ENCODE measurements around the gene EXT2. TPM values are rescaled to one million over a fixed set of nuclear protein-coding genes. Genes with fewer than 3 reads are reported as not detected.

Gene EXT2
- total RNA-seq, 1 experiment from 2014 or later, result 42.8 TPM

DNA sequence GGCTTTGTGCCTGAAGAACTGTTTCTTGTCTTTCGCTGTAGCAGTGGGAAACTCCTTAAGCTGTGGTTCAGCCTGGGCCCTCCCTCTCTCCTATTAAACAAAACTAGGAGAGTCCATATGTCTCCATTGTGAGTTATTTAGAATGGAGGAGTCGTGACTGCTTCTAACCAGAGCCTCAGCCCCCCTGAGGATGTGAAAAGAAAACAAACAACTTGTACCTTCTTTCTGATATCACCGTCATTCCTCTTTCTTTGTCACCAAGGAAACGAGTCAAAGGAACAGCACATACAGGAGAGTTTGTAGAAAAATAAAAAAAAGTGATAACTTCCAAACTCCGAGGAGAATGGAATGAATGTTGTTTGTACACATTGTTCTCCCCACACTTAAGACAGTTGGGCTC lies 11.6 kb upstream of the EXT2 start:
- DNase-seq (ENCODE audit: low read depth, low spot score) (no peak), ATAC-seq (no peak)
- H3K9me2 ChIP-seq (ENCODE audit: insufficient read depth), result no peaks in the 10 kb centered on the region
- intact Hi-C loops (cut with micrococcal nuclease), result no loop called here
- no peaks in the 10 kb centered on the region for H4K20me1 ChIP-seq (ENCODE audit: insufficient read depth)
- H3K4me1 ChIP-seq (ENCODE audit: control insufficient read depth in 1 of 2, insufficient read depth in 2 of 2, low read length in 2 of 2), result no peaks in the 10 kb centered on the region
- ChIA-PET POLR2A (no interaction called here), CTCF (interaction anchor here (3.1 kb wide), 1 partner anchor 11 kb away, joined by 17 read pairs; the partner anchor contains the start of gene EXT2), RAD21 (ENCODE audit: low non-redundant PET in 1 of 2, low total read pairs in 2 of 2, uncharacterized antibody in 2 of 2, unreplicated experiment in 2 of 2) (no interaction called here)
- no peaks in the 10 kb centered on the region for H3K79me2 ChIP-seq (ENCODE audit: insufficient read depth, low read length)
- BruUV-seq (replicated peaks), result no TSS peak
- no peaks in the 10 kb centered on the region for H3K36me3 ChIP-seq (ENCODE audit: control insufficient read depth in 1 of 2, insufficient read depth in 2 of 2, low read length in 2 of 2)
- no peak overlapping the region for H2AFZ ChIP-seq (ENCODE audit: low read depth, low read length, poor library complexity, severe bottlenecking)
- H3K4me2 ChIP-seq (ENCODE audit: low read length), result no peak overlapping the region
- H3K9me3 ChIP-seq (ENCODE audit: control insufficient read depth in 1 of 2, insufficient read depth in 1 of 2, low read depth in 1 of 2, low read length in 2 of 2), result no peaks in the 10 kb centered on the region; a peak in 1 of 4 replicates
- H3K27ac ChIP-seq (ENCODE audit: low read depth, low read length), result no peak overlapping the region
- no peak for TF ChIP-seq EZH2phosphoT487 (IDR thresholded peaks at IDR 0.05; ENCODE audit: borderline replicate concordance)
- TF ChIP-seq ELF1 (IDR thresholded peaks at IDR 0.05; ENCODE audit: borderline replicate concordance, low read depth), result no peak
- H3K27me3 ChIP-seq (ENCODE audit: insufficient read depth, low read length), result no peaks in the 10 kb centered on the region
- H3K4me3 ChIP-seq (replicated peaks in 1 of 2; ENCODE audit: low read depth in 1 of 2, low read length in 2 of 2), result no peak overlapping the region
- H3K9ac ChIP-seq (ENCODE audit: low read length), result no peak overlapping the region

GRCh38 chr11:44085330-44085729 lies 10.1 kb upstream of the EXT2 start:
- Histone ChIP-seq H4K20me1 (ENCODE audit: insufficient read depth) (no peaks in the 10 kb centered on the region), H3K36me3 (ENCODE audit: control insufficient read depth in 1 of 2, insufficient read depth in 2 of 2, low read length in 2 of 2) (no peaks in the 10 kb centered on the region), H3K4me1 (ENCODE audit: control insufficient read depth in 1 of 2, insufficient read depth in 2 of 2, low read length in 2 of 2) (no peaks in the 10 kb centered on the region), H3K9me2 (ENCODE audit: insufficient read depth) (no peaks in the 10 kb centered on the region), H3K79me2 (ENCODE audit: insufficient read depth, low read length) (no peaks in the 10 kb centered on the region), H3K27ac (ENCODE audit: low read depth, low read length) (no peak overlapping the region), H3K4me3 (replicated peaks in 1 of 2; ENCODE audit: low read depth in 1 of 2, low read length in 2 of 2) (no peak overlapping the region), H3K9me3 (ENCODE audit: control insufficient read depth in 1 of 2, insufficient read depth in 1 of 2, low read depth in 1 of 2, low read length in 2 of 2) (no peaks in the 10 kb centered on the region; a peak in 1 of 4 replicates), H3K4me2 (ENCODE audit: low read length) (no peak overlapping the region), H2AFZ (ENCODE audit: low read depth, low read length, poor library complexity, severe bottlenecking) (no peak overlapping the region), H3K9ac (ENCODE audit: low read length) (no peak overlapping the region), H3K27me3 (ENCODE audit: insufficient read depth, low read length) (no peaks in the 10 kb centered on the region)
- POLR2A ChIA-PET, result no interaction called here
- RAD21 ChIA-PET (ENCODE audit: low non-redundant PET in 1 of 2, low total read pairs in 2 of 2, uncharacterized antibody in 2 of 2, unreplicated experiment in 2 of 2), result no interaction called here
- ATAC-seq, result no peak
- no TSS peak for BruUV-seq (replicated peaks)
- CTCF ChIA-PET, result interaction anchor here (3.1 kb wide), 1 partner anchor 10 kb away, joined by 17 read pairs; the partner anchor contains the start of gene EXT2
- DNase-seq (ENCODE audit: low read depth, low spot score), result no peak
- intact Hi-C loops (cut with micrococcal nuclease), result no loop called here
- no peak for TF ChIP-seq RAD21 (IDR thresholded peaks at IDR 0.05; ENCODE audit: low read depth)
- no peak for TF ChIP-seq FOSL1 (IDR thresholded peaks at IDR 0.05; ENCODE audit: low read depth)
- no peak for TF ChIP-seq CBX3 (IDR thresholded peaks at IDR 0.05; ENCODE audit: low read depth)
- TF ChIP-seq EZH2phosphoT487 (IDR thresholded peaks at IDR 0.05; ENCODE audit: borderline replicate concordance), result no peak
- TF ChIP-seq ZFX (IDR thresholded peaks at IDR 0.05), result no peak
- TF ChIP-seq, protein P1, sequence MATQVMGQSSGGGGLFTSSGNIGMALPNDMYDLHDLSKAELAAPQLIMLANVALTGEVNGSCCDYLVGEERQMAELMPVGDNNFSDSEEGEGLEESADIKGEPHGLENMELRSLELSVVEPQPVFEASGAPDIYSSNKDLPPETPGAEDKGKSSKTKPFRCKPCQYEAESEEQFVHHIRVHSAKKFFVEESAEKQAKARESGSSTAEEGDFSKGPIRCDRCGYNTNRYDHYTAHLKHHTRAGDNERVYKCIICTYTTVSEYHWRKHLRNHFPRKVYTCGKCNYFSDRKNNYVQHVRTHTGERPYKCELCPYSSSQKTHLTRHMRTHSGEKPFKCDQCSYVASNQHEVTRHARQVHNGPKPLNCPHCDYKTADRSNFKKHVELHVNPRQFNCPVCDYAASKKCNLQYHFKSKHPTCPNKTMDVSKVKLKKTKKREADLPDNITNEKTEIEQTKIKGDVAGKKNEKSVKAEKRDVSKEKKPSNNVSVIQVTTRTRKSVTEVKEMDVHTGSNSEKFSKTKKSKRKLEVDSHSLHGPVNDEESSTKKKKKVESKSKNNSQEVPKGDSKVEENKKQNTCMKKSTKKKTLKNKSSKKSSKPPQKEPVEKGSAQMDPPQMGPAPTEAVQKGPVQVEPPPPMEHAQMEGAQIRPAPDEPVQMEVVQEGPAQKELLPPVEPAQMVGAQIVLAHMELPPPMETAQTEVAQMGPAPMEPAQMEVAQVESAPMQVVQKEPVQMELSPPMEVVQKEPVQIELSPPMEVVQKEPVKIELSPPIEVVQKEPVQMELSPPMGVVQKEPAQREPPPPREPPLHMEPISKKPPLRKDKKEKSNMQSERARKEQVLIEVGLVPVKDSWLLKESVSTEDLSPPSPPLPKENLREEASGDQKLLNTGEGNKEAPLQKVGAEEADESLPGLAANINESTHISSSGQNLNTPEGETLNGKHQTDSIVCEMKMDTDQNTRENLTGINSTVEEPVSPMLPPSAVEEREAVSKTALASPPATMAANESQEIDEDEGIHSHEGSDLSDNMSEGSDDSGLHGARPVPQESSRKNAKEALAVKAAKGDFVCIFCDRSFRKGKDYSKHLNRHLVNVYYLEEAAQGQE (IDR thresholded peaks at IDR 0.05; ENCODE audit: low read depth), result no peak
- TF ChIP-seq TCF7L2 (IDR thresholded peaks at IDR 0.05; ENCODE audit: borderline replicate concordance, extremely low read depth, insufficient read depth, insufficient read length), result no peak
- TF ChIP-seq MAX (IDR thresholded peaks at IDR 0.05), result no peak
- TF ChIP-seq, protein P2, sequence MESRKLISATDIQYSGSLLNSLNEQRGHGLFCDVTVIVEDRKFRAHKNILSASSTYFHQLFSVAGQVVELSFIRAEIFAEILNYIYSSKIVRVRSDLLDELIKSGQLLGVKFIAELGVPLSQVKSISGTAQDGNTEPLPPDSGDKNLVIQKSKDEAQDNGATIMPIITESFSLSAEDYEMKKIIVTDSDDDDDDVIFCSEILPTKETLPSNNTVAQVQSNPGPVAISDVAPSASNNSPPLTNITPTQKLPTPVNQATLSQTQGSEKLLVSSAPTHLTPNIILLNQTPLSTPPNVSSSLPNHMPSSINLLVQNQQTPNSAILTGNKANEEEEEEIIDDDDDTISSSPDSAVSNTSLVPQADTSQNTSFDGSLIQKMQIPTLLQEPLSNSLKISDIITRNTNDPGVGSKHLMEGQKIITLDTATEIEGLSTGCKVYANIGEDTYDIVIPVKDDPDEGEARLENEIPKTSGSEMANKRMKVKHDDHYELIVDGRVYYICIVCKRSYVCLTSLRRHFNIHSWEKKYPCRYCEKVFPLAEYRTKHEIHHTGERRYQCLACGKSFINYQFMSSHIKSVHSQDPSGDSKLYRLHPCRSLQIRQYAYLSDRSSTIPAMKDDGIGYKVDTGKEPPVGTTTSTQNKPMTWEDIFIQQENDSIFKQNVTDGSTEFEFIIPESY (IDR thresholded peaks at IDR 0.05; ENCODE audit: extremely low read depth, insufficient replicate concordance, low read length), result no peak
- TF ChIP-seq SP1 (IDR thresholded peaks at IDR 0.05; ENCODE audit: low read depth), result no peak
- no peak for TF ChIP-seq ZNF274 (IDR thresholded peaks at IDR 0.05; ENCODE audit: low read depth, low read length)
- no peak for TF ChIP-seq JUND (IDR thresholded peaks at IDR 0.05)
- no peak for TF ChIP-seq ELF1 (IDR thresholded peaks at IDR 0.05; ENCODE audit: borderline replicate concordance, low read depth)
- TF ChIP-seq EGR1 (IDR thresholded peaks at IDR 0.05; ENCODE audit: low read depth), result no peak
- no peak for TF ChIP-seq SRF (IDR thresholded peaks at IDR 0.05; ENCODE audit: low read depth)
